Stimulated activated CD4-positive, alpha-beta T cell treated with anti-CD3 and anti-CD28 coated beads, Interleukin-1b, Interleukin-23, amount 100 ng/mL, for 24 hours (primary cell): Measurements from ENCODE around the gene DCD.

ENCODE experiments used
- DNase-seq, 4 experiments: peaks; one replicate each; pipeline ENCODE4 v3.0.0-alpha.2; 2020; ENCODE audit warnings: low read depth in 4 of 4, low spot score in 1 of 4

Gene DCD

GRCh38 chr12:54608769-54609168 is 39.4 kb downstream of the DCD start:
- no peak for DNase-seq

GRCh38 chr12:54608156-54608555 is 40.0 kb downstream of the DCD start:
- no peak for DNase-seq

GRCh38 chr12:54606556-54606955 is 41.6 kb downstream of the DCD start:
- no peak for DNase-seq

GRCh38 chr12:54605138-54605970 is 42.8 kb downstream of the DCD start:
- no peak for DNase-seq

DNA sequence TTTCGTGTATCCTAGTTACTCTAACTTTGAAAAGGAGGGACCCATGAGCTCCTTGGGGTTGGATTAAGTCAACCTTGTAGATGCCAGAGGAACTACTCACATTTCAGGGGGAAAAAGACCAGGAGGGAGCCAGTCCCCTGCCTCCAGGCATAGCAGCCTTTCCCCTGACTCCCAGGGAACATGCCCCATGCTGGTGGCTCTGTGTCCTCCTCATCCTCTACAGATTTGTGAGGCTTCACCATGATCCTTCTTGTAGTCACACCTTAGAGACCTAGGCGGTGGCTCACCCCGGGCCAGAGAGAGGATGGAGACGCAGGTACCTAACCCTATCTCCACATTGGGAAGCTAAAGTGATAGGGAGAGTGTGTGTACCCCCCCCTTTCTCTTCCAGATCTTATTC is 43.7 kb downstream of the DCD start:
- DNase-seq, result no peak

DNA sequence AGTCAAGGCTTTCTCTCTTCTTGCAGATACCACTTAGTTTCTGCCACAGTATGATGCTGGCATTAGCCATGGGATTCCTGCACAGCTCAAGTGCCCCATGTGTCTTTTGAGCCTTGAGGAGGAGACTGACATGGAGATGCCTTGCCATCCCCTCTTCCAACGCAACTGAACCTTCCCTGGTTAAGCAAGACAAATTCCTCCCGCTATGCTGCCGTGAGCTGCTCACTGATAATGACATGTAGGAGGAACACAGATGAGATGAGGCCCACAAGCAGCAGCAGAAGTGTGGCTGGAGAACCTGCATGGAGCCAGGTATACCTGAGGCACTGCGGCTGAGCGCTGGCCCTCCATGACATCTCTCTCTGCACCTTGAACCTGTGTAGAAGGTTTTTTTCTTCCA is 44.3 kb downstream of the DCD start:
- DNase-seq, result no peak

GRCh38 chr12:54603173-54603814 is 44.9 kb downstream of the DCD start:
- DNase-seq, result peak; percentile 33 to 44 (median 38)

DNA sequence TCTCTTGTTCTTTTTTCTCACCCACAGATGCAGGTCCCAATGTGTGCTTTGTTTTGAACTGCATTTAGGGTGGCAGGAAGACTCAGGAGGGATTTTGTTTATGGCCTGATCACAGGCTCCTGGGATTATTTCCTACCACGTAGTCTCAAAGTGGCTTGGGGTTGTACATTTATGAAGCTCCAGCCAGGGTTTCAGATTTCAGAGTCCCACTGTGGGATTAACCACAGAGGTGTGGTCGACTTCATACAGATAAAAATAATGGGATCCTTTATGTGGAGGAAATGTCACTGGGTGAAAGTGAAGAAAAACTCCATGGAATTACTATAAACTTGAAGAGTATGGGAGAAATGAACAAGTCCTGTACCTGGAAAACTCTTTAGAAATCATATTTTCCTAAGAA is 45.5 kb downstream of the DCD start:
- DNase-seq, result no peak

GRCh38 chr12:54601841-54602240 is 46.3 kb downstream of the DCD start:
- DNase-seq, result no peak

- no peak for DNase-seq
These were observed 49.2 kb downstream of the DCD start for GRCh38 chr12:54598970-54599369.

- peak; percentile 17 to 41 (median 35) for DNase-seq
These were observed 51.6 kb downstream of the DCD start for GRCh38 chr12:54596526-54596946.

DNA sequence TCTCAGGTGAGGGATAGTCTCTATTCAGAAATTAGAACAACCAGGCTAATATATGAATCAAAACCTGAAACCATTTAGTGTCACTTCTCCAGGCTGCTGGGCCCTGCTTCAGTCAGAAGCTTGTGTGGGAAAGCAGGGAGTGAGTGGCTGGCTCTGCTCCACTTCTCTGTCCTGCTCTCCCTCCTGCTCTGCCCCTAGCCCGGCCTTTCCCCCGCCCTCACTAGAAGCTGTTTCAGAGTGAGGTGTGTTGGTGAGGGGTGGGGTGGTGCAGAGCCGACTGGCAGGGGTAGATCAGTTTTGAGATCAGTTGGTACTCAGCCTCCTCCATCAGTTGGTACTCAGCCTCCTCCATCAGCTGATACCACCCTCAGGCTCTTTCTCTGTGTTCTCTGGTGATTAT is 52.7 kb downstream of the DCD start:
- DNase-seq, result no peak
